Measurements from ENCODE around the gene AGBL4. TPM values are rescaled to one million over a fixed set of nuclear protein-coding genes. Genes with fewer than 3 reads are reported as not detected.

AGBL4 gene
- total and polyA plus RNA-seq, 2 of the 4 experiments (the other 2 are of a cell fraction), result not detected

DNA sequence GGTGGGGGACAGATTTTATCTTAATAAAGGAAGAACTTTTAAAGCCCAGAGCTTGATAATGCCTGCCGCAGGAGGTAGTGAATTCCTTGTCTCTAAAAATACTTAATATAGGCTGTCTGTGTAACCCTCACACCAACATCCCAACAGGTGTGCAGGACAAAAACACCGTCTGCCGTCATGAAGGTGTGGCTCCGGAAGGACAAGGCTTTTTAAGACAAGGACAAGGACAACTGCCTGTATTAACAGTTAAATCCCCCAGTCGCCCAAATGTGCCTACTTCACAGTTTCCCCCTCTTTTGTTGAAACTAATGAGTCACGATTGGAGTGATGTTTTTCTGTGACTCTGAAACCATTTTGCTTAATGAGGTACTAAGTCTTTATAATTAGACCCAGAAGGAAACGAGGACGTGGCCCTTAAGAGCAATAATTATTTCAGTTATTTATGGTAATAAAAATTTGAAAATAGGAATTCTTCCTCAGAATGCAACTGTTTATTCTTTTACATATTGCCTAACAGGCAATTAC is 1524.5 kb downstream of the AGBL4 start:
- CTCF ChIA-PET, result interaction anchor here (2.2 kb wide), 1 partner anchor 11 kb away, joined by 17 read pairs; no protein-coding TSS in a partner anchor
- DNase-seq (no peak), ATAC-seq (ENCODE audit: low read depth) (no peak)
- in situ Hi-C loops (cut with MboI; ENCODE audit: low sequenced_read_pairs), result no loop called here
- no peaks in the 10 kb centered on the region for H3K27me3 ChIP-seq (ENCODE audit: control insufficient read depth, insufficient read depth, low read length)
- no peak overlapping the region for H3K56ac ChIP-seq (ENCODE audit: extremely low read depth, insufficient read depth, low read length)
- H4K91ac ChIP-seq (ENCODE audit: insufficient read depth, low read depth, low read length), result no peak overlapping the region
- no peak overlapping the region for H2BK20ac ChIP-seq (ENCODE audit: low read depth, low read length)
- H2AFZ ChIP-seq (replicated peaks; ENCODE audit: low read length, poor library complexity), result no peak overlapping the region
- H2BK5ac ChIP-seq (ENCODE audit: low read depth, low read length, poor library complexity, severe bottlenecking), result no peak overlapping the region
- no TSS peak for BruUV-seq (replicated peaks)
- no peak overlapping the region for H3K9ac ChIP-seq (ENCODE audit: low read depth, low read length)
- TF ChIP-seq NFE2L2 (IDR thresholded peaks at IDR 0.05; ENCODE audit: low read depth, low read length), result no peak
- TF ChIP-seq, protein P1, sequence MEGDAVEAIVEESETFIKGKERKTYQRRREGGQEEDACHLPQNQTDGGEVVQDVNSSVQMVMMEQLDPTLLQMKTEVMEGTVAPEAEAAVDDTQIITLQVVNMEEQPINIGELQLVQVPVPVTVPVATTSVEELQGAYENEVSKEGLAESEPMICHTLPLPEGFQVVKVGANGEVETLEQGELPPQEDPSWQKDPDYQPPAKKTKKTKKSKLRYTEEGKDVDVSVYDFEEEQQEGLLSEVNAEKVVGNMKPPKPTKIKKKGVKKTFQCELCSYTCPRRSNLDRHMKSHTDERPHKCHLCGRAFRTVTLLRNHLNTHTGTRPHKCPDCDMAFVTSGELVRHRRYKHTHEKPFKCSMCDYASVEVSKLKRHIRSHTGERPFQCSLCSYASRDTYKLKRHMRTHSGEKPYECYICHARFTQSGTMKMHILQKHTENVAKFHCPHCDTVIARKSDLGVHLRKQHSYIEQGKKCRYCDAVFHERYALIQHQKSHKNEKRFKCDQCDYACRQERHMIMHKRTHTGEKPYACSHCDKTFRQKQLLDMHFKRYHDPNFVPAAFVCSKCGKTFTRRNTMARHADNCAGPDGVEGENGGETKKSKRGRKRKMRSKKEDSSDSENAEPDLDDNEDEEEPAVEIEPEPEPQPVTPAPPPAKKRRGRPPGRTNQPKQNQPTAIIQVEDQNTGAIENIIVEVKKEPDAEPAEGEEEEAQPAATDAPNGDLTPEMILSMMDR (conservative IDR thresholded peaks at IDR 0.05; ENCODE audit: low read depth, low read length), result no peak
- TF ChIP-seq MAFK (IDR thresholded peaks at IDR 0.05; ENCODE audit: low read depth, low read length), result no peak
- no peak for TF ChIP-seq RFX5 (IDR thresholded peaks at IDR 0.05; ENCODE audit: low read depth, low read length)
- no peak overlapping the region for H2BK120ac ChIP-seq (ENCODE audit: low read depth, low read length)
- no peak overlapping the region for H2BK15ac ChIP-seq (ENCODE audit: low read depth, low read length)
- no peak overlapping the region for H3K14ac ChIP-seq (replicated peaks; ENCODE audit: low read depth, low read length)
- H2AK5ac ChIP-seq (ENCODE audit: low read depth, low read length), result no peak overlapping the region
- H3K4me1 ChIP-seq (ENCODE audit: control insufficient read depth, insufficient read depth, low read length), result peaks cover 6% of the 10 kb centered on the region
- no peak overlapping the region for H3K4me3 ChIP-seq (ENCODE audit: insufficient read depth, low read depth, low read length)
- H2AK9ac ChIP-seq (replicated peaks; ENCODE audit: low read depth, low read length, poor library complexity), result no peak overlapping the region
- no peaks in the 10 kb centered on the region for H3K9me3 ChIP-seq (ENCODE audit: control insufficient read depth, insufficient read depth, low read length)
- no peak overlapping the region for H3K27ac ChIP-seq (ENCODE audit: insufficient read depth, low read length)
- no peak overlapping the region for H3K23ac ChIP-seq (ENCODE audit: low read depth, low read length)
- no CpG with 5 or more reads among the region's 8 CpGs for WGBS, 2 experiments (ENCODE audit: extremely low coverage in 2 of 2, insufficient read length in 1 of 2)
- no peak overlapping the region for H4K5ac ChIP-seq (ENCODE audit: low read depth, low read length)
- no peak overlapping the region for H3K18ac ChIP-seq (ENCODE audit: low read depth, low read length)
- no peaks in the 10 kb centered on the region for H3K79me1 ChIP-seq (ENCODE audit: low read depth in 1 of 2, low read length in 2 of 2)
- no peaks in the 10 kb centered on the region for H4K20me1 ChIP-seq (ENCODE audit: insufficient read depth, low read length)
- intact Hi-C loops (cut with micrococcal nuclease), result loop anchor here (2.0 to 10.0 kb wide), 2 partner anchors 296 to 1324 kb away; no protein-coding TSS in a partner anchor
- no peak overlapping the region for H3K4me2 ChIP-seq (ENCODE audit: low read depth, low read length)
- dilution Hi-C loops (cut with HindIII; ENCODE audit: low sequenced_read_pairs, unreplicated experiment), result no loop called here
- H3K9me1 ChIP-seq (ENCODE audit: insufficient read depth, low read length), result peaks cover 3% of the 10 kb centered on the region; the same call in 1 of the 2 replicates
- POLR2A ChIA-PET (ENCODE audit: unreplicated experiment), result no interaction called here
- H3K36me3 ChIP-seq (ENCODE audit: control insufficient read depth, insufficient read depth, low read length), result no peaks in the 10 kb centered on the region
- no peak overlapping the region for H4K8ac ChIP-seq (ENCODE audit: low read depth in 2 of 2, low read length in 2 of 2)
- no peak overlapping the region for H3K4ac ChIP-seq (ENCODE audit: low read depth, low read length)
